Cardiac septum (tissue), 1 donor: ENCODE data around the gene SHISA6. TPM values are rescaled to one million over a fixed set of nuclear protein-coding genes. Genes with fewer than 3 reads are reported as not detected.

ENCODE experiments used
- DNase-seq: peaks from one replicate; pipeline ENCODE4 v3.0.0-alpha.2; 2020; ENCODE audit warnings: low spot score
- intact Hi-C: fragments of 100-400 bp; cut with DNase I; formaldehyde crosslinking; loops from one replicate; pipeline ENCODE4 v1.14.0; 2022
- total RNA-seq: library from RNA; stranded (reverse); fragmentation: NEBNext Ultra II Directional; extraction: Animal tissue kit (Norgen Biotek cat#: 25700); gene quantifications from one replicate; pipeline ENCODE4 v1.2.1, GENCODE V29; 2021
- donor health status: DM: no; HTN: no; CAD: no.

Gene SHISA6
- total RNA-seq, 1 donor from 2014 or later, result 0.35 TPM

- no peak for DNase-seq
- intact Hi-C loops, result no loop called here
Measured at GRCh38 chr17:11256877-11257276, 15.9 kb downstream of the SHISA6 start.

- intact Hi-C loops, result loop anchor here (10.0 kb wide), 1 partner anchor 60 kb away; no protein-coding TSS in a partner anchor
- DNase-seq, result no peak
Measured at GRCh38 chr17:11264183-11264871, 23.3 kb downstream of the SHISA6 start.

DNA sequence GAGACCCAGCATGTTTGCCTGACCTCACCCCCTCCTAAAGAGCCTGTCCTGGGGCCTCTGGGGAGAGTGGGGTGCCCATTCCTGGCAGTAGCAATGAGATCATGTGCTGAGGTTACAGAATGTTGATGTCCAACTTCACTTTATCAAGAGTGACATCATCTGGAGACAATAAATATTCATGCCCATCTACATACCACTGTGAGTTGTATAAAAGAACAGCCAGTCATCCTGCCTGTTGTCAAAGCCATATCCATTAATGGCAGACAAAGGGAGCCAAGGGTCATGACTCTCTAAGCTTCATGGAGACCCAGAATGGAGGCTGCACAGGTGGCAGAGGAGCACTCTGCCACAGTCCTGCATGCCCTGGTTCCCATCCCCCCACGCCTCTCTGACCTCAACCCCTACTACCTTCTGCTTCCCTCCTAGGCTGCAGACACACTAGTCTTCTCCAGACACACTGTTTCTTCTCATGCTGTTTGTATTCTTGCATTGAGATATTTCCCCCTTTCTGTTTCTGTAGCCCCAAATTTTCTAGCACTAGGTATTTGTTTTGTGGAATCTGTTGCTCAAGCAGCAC, 27.1 kb downstream of the SHISA6 start:
- intact Hi-C loops, result loop anchor here (10.0 kb wide), 1 partner anchor 57 kb away; no protein-coding TSS in a partner anchor
- DNase-seq, result no peak

GRCh38 chr17:11269210-11269609, 28.2 kb downstream of the SHISA6 start:
- DNase-seq, result no peak
- intact Hi-C loops, result loop anchor here (10.0 kb wide), 1 partner anchor 56 kb away; no protein-coding TSS in a partner anchor

GRCh38 chr17:11272191-11272590, 31.2 kb downstream of the SHISA6 start:
- DNase-seq, result no peak
- intact Hi-C loops, result no loop called here

GRCh38 chr17:11273596-11273995, 32.6 kb downstream of the SHISA6 start:
- intact Hi-C loops, result no loop called here
- no peak for DNase-seq

GRCh38 chr17:11274106-11274505, 33.1 kb downstream of the SHISA6 start:
- intact Hi-C loops, result no loop called here
- no peak for DNase-seq

DNA sequence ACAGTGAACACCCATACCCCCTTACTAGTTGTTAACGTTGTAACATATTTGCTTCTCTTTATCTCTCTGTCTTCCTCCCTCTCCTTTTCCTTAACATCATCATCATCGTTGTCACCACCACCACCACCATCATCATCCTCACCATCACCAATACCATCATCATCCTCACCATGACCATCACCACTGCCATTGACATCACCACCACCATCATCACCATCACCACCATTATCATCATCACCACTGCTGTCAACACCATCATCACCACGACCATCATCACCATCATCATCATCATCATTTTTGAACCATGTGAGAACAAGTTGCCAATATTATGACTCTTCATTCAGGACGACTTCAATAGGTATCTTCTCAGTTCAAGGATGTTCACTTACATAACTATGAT, 35.5 kb downstream of the SHISA6 start:
- intact Hi-C loops, result no loop called here
- DNase-seq, result no peak

DNA sequence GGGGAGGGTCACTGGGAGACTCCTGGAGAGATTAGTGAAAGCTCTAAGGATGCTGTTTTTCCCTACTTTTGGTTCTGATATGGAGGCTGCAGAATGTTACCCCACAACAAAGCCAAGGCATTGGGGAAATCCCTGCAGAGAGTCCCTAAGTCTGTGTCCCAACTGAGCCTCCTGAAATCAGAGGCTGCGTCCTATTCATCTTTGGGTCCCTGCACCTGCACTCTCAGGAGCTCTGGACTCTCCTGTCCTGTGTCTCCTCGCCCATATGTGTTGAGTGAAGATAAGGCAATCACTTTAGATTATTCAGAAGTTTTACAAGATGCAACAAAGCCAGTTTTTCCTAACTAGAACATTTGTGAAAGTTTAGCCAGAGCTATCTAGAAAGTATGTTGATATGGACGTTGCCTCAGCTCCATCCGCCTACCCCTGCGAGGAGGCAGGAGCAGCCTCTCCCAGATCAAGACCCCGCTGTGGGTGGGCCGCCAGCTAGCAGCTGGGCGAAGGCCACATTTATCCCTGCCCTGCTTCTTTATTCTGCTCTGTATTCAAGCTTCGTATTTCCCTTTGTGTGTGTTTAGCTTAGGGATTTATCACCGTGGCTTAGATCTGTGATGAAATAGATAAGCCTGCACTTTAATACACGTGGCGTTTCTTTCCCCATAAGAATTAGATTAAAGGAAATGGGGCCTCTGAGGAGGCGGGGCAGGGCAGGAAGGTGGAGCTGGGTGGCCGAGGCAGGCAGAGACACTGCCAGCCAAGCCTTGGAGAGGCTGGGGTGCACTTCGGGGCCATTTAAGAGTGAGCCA, 37.4 kb downstream of the SHISA6 start:
- DNase-seq, result no peak
- intact Hi-C loops, result no loop called here

GRCh38 chr17:11278992-11279270, 37.9 kb downstream of the SHISA6 start:
- intact Hi-C loops, result no loop called here
- DNase-seq, result no peak

- no peak for DNase-seq
- intact Hi-C loops, result no loop called here
Measured at GRCh38 chr17:11279776-11280344, 38.8 kb downstream of the SHISA6 start.

GRCh38 chr17:11282586-11282985, 41.6 kb downstream of the SHISA6 start:
- DNase-seq, result no peak
- intact Hi-C loops, result no loop called here

GRCh38 chr17:11284811-11285210, 43.8 kb downstream of the SHISA6 start:
- no peak for DNase-seq
- intact Hi-C loops, result no loop called here

DNA sequence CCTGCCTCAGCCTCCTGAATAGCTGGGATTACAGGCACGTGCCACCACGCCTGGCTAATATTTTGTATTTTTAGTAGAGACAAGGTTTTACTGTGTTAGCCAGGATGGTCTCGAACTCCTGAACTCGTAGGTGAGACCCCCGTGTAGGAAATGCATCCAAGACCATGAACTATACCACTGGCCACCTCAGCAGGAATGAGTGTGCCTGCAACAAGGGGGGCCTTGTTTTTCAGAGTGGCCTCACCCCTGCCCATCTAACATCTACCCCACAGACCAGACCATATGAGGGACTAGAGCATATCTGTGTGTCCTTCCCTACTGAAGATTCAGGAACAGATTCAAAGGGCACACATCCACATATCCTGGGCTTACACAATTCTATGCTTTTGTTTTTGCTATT, 44.9 kb downstream of the SHISA6 start:
- no peak for DNase-seq
- intact Hi-C loops, result no loop called here

DNA sequence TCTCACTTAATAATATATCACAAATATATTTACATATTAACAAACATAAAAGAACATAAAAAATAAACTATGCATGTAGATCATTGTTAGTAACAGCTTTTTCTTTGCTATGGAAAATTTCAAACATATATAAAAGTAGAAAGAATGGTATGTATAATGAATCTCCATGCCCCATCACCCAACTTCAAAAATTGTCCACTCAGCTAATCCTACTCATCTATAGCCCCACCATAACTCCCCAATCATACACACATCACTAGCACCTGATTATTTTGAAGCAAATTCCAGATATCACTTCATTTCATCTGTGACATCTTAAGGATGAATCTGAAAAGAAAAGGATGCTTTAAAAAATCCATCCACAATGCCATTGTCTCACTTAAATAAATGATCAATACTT, 46.8 kb downstream of the SHISA6 start:
- intact Hi-C loops, result no loop called here
- DNase-seq, result no peak

DNA sequence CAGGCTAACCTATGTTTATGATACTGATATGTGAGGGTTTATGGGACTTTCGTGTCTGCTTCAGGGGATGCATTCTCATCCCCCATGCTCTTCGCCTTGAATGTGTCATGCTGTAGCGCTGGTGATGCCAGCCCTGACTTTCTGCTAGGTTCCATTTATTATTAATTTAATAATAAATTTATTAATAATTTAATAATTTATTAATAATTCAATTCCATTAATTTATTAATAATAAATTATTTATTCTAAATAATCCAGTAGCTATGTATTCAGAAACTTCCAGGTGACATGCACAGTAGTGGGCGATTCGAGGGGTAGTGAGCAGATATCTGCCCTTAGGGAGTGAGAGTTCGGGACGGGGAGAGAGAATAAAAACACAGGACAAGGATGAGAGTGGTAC, 49.8 kb downstream of the SHISA6 start:
- no peak for DNase-seq
- intact Hi-C loops, result no loop called here

DNA sequence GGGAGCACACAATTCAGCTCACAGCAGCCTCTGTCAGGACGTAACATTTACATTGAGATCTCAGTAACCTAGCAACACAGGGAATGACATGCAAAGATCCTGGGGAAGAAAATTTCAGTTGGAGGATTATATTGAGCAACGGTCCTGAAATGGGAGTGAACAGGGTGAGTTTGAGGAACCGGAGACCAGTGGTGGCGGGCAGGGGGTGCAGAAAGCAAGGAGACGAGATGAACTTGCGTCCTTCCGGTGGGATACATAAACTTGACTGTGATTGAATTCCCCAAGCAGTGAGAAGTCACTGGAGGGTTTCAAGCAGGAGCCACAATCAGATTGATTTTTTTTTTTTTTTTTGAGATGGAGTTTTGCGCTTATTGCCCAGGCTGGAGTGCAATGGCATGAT, 51.5 kb downstream of the SHISA6 start:
- intact Hi-C loops, result no loop called here
- no peak for DNase-seq

- DNase-seq, result no peak
- intact Hi-C loops, result no loop called here
Measured at GRCh38 chr17:11293480-11293879, 52.5 kb downstream of the SHISA6 start.

GRCh38 chr17:11294826-11295225, 53.8 kb downstream of the SHISA6 start:
- DNase-seq, result no peak
- intact Hi-C loops, result no loop called here

DNA sequence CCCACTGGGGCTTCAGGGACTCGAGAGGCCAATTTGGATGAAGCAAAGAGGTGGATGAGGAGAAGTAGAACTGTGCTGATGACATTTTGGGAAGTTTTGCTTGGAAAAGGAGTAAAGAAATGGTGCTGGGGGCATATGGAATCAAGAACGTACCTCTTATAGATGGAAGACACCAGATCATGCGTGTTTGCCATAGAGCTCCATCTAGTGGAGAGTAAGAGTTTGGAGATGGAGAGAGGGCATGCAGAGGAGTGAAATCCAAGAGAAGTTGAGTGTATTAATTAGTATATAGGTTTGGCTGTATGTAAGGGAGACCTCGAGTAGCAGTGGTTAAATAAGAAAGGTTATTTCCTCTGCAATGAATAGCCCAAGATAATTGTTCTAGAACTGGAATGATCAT, 56.0 kb downstream of the SHISA6 start:
- intact Hi-C loops, result no loop called here
- no peak for DNase-seq

- no peak for DNase-seq
- intact Hi-C loops, result no loop called here
Measured at GRCh38 chr17:11298401-11298800, 57.4 kb downstream of the SHISA6 start.
